C4-2B (cell line): Measurements from ENCODE around the gene SCUBE1.

Experiments used
- ZFX ChIP-seq: fragments of 450-650 bp; IDR thresholded peaks from 2 replicates; pipeline ENCODE4 v1.6.1; 2017
- TF ChIP-seq, protein P1 (sequence below): fragments of 450-650 bp; conservative IDR thresholded peaks from 2 replicates; pipeline ENCODE4 v1.5.1; 2017; ENCODE audit warnings: mild to moderate bottlenecking

DNA sequence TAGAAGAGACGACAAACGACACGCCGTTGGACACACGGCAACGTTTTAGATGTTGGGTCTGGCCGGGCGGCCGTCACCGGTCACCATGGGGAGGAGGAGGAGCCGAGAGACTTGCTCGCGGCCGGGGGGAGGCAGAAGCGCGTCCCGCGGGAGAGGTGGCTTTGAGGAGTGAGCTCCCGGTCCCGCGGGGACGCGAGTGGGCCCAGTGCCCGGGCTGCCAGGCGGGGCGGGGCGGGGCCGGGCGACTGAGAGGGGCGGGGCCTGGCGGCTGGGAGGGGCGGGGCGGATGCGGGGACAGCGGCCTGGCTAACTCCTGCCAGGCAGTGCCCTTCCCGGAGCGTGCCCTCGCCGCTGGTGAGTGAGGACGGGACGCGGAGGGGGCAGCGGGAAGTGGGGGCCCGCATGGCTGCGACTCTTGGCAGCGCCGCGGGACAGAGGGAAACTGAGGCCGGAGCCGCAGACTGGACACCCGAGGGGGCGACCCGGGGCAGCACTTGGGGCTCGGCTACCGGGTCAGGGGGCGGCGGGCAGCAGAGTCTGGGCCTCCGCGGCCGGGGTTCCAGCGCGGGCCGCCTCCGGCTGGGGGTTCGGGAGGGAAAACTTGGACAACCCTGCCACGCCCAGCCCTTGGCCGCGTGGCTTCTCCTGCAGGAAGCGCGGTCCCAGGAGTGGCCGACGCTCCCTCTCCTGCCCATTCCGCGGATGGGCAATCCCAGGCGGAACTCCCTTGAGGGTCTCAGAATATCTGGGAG, 191.7 kb downstream of the SCUBE1 start, which contains the start of gene TSPO:
- TF ChIP-seq, protein P1, sequence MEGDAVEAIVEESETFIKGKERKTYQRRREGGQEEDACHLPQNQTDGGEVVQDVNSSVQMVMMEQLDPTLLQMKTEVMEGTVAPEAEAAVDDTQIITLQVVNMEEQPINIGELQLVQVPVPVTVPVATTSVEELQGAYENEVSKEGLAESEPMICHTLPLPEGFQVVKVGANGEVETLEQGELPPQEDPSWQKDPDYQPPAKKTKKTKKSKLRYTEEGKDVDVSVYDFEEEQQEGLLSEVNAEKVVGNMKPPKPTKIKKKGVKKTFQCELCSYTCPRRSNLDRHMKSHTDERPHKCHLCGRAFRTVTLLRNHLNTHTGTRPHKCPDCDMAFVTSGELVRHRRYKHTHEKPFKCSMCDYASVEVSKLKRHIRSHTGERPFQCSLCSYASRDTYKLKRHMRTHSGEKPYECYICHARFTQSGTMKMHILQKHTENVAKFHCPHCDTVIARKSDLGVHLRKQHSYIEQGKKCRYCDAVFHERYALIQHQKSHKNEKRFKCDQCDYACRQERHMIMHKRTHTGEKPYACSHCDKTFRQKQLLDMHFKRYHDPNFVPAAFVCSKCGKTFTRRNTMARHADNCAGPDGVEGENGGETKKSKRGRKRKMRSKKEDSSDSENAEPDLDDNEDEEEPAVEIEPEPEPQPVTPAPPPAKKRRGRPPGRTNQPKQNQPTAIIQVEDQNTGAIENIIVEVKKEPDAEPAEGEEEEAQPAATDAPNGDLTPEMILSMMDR, result no peak
- peak; percentile 66; the same call in 1 of the 2 replicates for TF ChIP-seq ZFX
